Loucy (cell line): ENCODE measurements around the gene SLC9A4.

Experiments
- H2AFZ ChIP-seq: fragments of 200-600 bp; sonication (generic); 2 replicates; pipeline ENCODE4 v1.6.0; 2016; ENCODE audit warnings: antibody characterized with exemption, mild to moderate bottlenecking, low read length, moderate library complexity
- H3F3A ChIP-seq: fragments of 200-600 bp; 2 replicates; pipeline ENCODE4 v1.6.0; 2016; ENCODE audit warnings: antibody characterized with exemption, low read depth, mild to moderate bottlenecking
- H3K27me3 ChIP-seq: fragments of 200-600 bp; sonication (generic); 2 replicates; pipeline ENCODE4 v1.6.1; 2014; ENCODE audit warnings: low read length, mild to moderate bottlenecking; ENCODE audit not compliant: insufficient read depth, poor library complexity, severe bottlenecking
- H3K36me3 ChIP-seq: fragments of 200-600 bp; sonication (generic); 2 replicates; pipeline ENCODE4 v1.6.1; 2016; ENCODE audit warnings: low read length; ENCODE audit not compliant: insufficient read depth
- H3K4me1 ChIP-seq: fragments of 200-600 bp; sonication (generic); 2 replicates; pipeline ENCODE4 v1.5.1; 2014; ENCODE audit warnings: low read length, mild to moderate bottlenecking; ENCODE audit not compliant: insufficient read depth, poor library complexity, severe bottlenecking
- H3K4me2 ChIP-seq: fragments of 200-600 bp; sonication (generic); 2 replicates; pipeline ENCODE4 v1.6.0; 2014; ENCODE audit warnings: antibody characterized with exemption, low read length, low read depth, mild to moderate bottlenecking; ENCODE audit not compliant: poor library complexity, severe bottlenecking
- H3K4me3 ChIP-seq: fragments of 200-600 bp; sonication (generic); 2 replicates; pipeline ENCODE4 v1.5.1; 2014; ENCODE audit warnings: low read length, mild to moderate bottlenecking, mixed read lengths; ENCODE audit not compliant: poor library complexity, severe bottlenecking
- H3K79me2 ChIP-seq: fragments of 200-600 bp; sonication (generic); 2 replicates; pipeline ENCODE4 v1.6.1; 2014; ENCODE audit warnings: low read length; ENCODE audit not compliant: insufficient read depth
- H3K9ac ChIP-seq: fragments of 200-600 bp; sonication (generic); 2 replicates; pipeline ENCODE4 v1.6.0; 2014; ENCODE audit warnings: mild to moderate bottlenecking, low read depth, low read length, moderate library complexity; ENCODE audit not compliant: poor library complexity, severe bottlenecking
- H3K9me2 ChIP-seq: fragments of 200-600 bp; sonication (generic); replicated peaks from 2 replicates; pipeline ENCODE4 v1.6.1; 2016; ENCODE audit warnings: low read depth, low read length, mixed read lengths
- H3K9me3 ChIP-seq: fragments of 200-600 bp; sonication (generic); 2 replicates; pipeline ENCODE4 v1.6.1; 2014; ENCODE audit warnings: mild to moderate bottlenecking, antibody characterized with exemption, low read length, low read depth; ENCODE audit not compliant: insufficient read depth
- H4K20me1 ChIP-seq: fragments of 200-600 bp; sonication (generic); 2 replicates; pipeline ENCODE4 v1.6.0; 2014; ENCODE audit warnings: antibody characterized with exemption, low read length, mild to moderate bottlenecking; ENCODE audit not compliant: insufficient read depth, poor library complexity, severe bottlenecking
- CTCF ChIP-seq: fragments of 200-600 bp; sonication (generic); conservative IDR thresholded peaks from 2 replicates; pipeline ENCODE4 v1.5.1; 2014; ENCODE audit warnings: mild to moderate bottlenecking, antibody characterized with exemption, low read length
- EZH2phosphoT487 ChIP-seq: fragments of 200-600 bp; IDR thresholded peaks from 2 replicates; pipeline ENCODE4 v1.6.1; 2018; ENCODE audit warnings: antibody characterized with exemption, mild to moderate bottlenecking, moderate library complexity, borderline replicate concordance

SLC9A4 gene

GRCh38 chr2:102518170-102518569, 45.1 kb downstream of the SLC9A4 start:
- H3K79me2 ChIP-seq: no peaks in the 10 kb centered on the region
- H3K36me3 ChIP-seq: no peaks in the 10 kb centered on the region
- no peaks in the 10 kb centered on the region for H3K4me1 ChIP-seq
- H3K9me3 ChIP-seq: no peaks in the 10 kb centered on the region
- no peaks in the 10 kb centered on the region for H3K9me2 ChIP-seq
- H3K4me2 ChIP-seq: no peak overlapping the region
- no peaks in the 10 kb centered on the region for H3F3A ChIP-seq
- TF ChIP-seq CTCF (no peak), EZH2phosphoT487 (no peak)
- H3K4me3 ChIP-seq: no peak overlapping the region
- H3K9ac ChIP-seq: no peak overlapping the region
- no peaks in the 10 kb centered on the region for H3K27me3 ChIP-seq
- H2AFZ ChIP-seq: no peak overlapping the region
- H4K20me1 ChIP-seq: no peaks in the 10 kb centered on the region

GRCh38 chr2:102520009-102520408, 47.0 kb downstream of the SLC9A4 start:
- Histone ChIP-seq H3K9ac (no peak overlapping the region), H3K9me2 (no peaks in the 10 kb centered on the region), H3F3A (no peaks in the 10 kb centered on the region), H3K27me3 (no peaks in the 10 kb centered on the region), H3K4me3 (no peak overlapping the region), H3K36me3 (no peaks in the 10 kb centered on the region), H2AFZ (no peak overlapping the region), H3K4me1 (no peaks in the 10 kb centered on the region), H3K9me3 (no peaks in the 10 kb centered on the region), H3K4me2 (no peak overlapping the region), H4K20me1 (no peaks in the 10 kb centered on the region), H3K79me2 (no peaks in the 10 kb centered on the region)
- TF ChIP-seq EZH2phosphoT487 (no peak), CTCF (peak; percentile 96)

GRCh38 chr2:102520801-102521200, 47.8 kb downstream of the SLC9A4 start:
- no peak overlapping the region for H3K4me2 ChIP-seq
- no peak for TF ChIP-seq CTCF
- TF ChIP-seq EZH2phosphoT487: no peak
- no peaks in the 10 kb centered on the region for H4K20me1 ChIP-seq
- no peaks in the 10 kb centered on the region for H3K9me3 ChIP-seq
- no peaks in the 10 kb centered on the region for H3K79me2 ChIP-seq
- H2AFZ ChIP-seq: no peak overlapping the region
- no peaks in the 10 kb centered on the region for H3K9me2 ChIP-seq
- H3F3A ChIP-seq: no peaks in the 10 kb centered on the region
- H3K9ac ChIP-seq: no peak overlapping the region
- H3K4me1 ChIP-seq: no peaks in the 10 kb centered on the region
- no peaks in the 10 kb centered on the region for H3K27me3 ChIP-seq
- H3K4me3 ChIP-seq: no peak overlapping the region
- no peaks in the 10 kb centered on the region for H3K36me3 ChIP-seq
